NCI-H510A (cell line): ENCODE data around the gene GPX3.

Experiments used
- DNase-seq: peaks from one replicate; lab custom pipeline; 2025; lab: John Stamatoyannopoulos, UW

The GPX3 gene

DNA sequence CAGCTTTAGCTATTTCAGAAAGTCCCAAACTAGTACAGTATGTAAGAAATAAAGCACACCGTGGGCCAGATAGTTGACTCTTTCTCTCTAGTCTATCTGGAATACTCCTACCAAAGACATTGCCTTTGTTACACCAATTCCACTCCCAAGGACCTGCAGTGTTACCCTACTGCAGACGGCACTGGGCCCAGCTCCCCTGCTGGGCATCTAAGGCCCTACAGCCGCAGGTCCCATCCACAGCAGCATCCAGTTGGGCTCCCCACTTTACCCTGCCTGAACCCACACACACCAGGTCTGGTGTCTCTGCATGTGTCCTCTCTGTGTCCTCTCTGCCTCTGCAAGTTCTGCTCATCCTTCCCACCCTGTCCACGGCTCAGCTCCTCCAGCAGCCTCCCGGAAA lies 37.9 kb downstream of the GPX3 start:
- DNase-seq, result no peak

DNA sequence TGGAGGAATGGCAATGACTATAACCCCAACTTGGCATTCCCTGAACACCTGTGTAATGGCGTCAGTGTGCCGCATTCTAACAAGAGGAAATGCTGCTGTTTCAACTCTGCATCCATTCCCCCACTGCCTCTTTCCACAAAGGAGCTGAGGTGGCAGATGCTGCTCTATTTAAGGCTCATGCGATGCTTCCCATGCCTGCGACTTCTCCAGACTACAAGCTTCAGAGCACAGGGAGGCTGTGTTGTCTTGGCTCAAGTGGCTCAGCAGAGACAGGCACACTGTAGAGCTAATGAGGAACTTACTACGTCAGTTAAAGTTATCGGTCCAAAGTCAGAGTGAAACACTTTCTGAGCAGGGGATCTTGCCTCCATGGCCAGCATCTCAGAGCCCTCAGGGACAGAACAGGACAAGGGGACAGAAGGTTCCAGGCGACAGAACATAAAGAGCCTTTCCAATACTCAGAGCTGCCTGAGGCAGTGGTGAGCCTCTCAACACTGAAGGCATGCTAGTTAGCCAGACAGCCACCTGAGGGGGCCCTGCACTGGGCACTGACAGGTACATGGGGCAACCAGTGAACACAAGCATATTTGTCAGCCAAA lies 38.6 kb downstream of the GPX3 start:
- no peak for DNase-seq

DNA sequence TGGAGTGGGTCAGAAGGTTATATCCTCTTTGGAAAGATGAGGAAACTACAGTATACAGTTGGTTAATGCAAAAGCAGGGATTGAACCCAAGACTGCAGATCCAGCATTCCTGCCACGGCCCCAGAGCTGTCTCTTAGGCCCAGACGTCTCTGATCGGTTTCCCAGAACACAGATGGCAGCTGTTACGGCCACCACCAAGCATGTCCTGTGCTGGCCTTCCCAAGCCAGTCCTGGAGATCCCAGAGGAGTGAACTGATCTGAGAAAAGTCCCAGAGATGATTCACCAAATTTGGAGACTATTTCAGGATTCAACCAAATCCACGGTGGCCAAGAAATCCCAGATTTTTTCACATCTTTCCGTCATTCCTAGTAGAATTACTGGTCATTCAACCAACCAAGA lies 40.4 kb downstream of the GPX3 start:
- no peak for DNase-seq

DNA sequence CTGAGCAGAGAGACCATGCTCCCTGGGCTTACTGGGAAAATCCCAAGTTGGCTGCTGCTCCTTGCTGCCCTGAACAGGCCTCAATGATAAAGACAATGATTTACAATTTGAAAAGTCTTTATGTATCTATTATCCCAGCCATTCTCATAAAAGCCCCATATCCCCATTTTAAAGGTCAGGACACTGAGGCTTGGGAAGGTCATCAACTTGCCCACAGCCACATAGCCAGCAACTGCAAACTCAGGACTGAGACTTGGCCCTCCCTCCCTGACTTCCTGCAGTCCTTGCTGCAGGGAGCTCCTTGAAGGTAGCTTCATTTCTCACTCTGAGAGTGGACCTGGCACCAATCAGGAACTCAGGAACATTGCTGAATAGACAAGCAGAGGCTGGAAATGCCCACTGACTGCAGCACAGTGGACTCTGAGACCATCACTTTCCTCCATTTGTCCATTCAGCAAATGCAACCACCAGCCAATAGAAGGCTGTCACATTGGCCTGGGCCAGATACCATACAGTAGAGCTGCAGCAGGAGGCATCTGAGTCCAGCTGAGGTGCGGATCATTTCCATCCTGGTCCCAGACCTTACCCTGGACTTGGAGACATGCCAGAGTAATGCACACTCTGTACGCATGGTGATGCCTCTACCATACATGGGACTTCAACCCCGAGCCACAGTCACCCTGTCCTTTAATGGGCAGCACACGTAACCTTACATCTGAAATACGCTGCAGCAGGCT lies 42.2 kb downstream of the GPX3 start:
- DNase-seq, result no peak

DNA sequence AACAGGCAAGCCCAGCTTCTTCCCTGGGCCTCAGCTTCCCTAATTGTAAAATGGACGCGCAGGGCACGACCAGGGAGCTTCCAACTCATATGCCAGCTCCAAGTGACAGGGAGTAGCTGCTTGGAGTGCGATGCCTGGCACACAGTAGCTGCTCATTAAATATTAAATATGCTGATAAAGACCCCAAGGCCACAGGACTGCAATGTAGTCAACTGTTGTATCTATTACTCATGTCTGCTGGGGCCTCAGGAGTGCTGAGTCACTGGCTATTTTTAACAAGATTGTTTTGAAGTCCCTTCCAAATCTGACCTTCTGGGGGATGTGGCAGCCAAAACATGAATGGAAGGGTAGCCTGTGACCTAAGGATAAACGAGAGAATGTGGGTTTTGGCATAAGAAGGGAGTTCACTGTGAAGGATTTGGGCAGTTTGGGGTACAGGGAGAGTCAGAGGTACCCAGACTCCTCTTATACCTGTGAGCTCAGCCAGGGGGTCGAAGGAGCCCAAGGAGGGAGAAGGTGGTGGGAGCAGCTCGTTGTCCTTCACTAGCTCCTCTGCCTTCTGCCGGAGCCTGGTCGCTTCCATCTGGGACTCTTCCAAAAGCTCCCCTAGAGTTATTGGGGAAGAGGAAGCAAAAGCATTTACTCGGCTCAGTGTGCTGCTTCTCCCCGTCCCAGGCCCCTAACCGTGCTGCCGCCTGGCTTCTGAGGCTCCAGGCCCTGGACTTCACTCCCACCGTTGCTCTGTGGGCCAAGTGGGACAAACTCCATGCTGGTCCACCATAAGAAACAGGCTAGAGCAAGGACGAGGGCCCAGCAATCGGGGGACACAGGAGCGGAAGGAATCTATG lies 43.0 kb downstream of the GPX3 start:
- DNase-seq, result no peak

DNA sequence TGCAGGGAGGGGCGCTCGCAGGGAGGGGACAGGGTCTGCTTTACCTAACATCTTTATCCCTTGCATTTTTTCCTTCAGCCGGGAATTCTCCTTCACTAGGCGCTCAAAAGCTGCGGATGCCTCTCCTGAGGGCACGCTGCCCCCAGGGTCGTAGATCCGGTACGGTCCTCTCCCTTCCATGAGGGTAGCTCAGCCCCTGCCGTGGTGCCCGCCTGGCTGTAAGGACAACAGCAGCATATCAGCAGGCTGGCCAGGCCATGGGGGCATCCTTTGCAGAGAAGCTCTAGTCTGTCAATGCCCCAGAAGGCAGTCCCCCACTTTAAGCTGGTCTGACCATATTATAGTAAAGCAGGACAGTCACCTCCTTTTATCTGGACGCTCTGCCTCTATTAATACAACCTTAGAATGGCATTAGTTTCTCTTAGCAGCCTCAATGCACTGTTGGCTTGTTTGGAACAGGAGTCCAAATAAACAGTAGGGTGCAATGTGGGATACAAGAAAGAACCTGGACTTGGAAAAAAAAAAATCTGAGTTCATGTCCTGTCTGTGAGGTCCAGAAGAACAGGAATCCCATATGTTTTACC lies 44.6 kb downstream of the GPX3 start:
- DNase-seq, result no peak

DNA sequence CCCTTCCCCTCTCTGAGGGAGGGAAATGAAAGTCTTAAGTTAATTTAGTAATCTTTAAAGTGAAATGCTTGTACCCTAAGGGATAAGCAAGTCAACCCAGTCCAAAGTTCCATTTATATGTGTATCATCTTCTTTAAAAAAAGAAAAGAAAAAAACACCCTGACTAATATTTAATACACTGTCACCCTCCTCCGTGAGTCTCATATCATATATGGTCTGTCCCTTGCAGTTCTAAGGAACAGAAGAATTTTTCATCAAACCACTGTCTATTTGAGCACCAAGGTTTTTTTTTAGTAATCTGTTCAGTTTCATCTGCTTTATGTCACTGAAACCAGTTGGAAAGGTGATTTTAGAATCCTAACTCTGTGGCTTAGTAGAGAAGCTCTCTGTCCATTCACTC lies 45.2 kb downstream of the GPX3 start:
- no peak for DNase-seq

DNA sequence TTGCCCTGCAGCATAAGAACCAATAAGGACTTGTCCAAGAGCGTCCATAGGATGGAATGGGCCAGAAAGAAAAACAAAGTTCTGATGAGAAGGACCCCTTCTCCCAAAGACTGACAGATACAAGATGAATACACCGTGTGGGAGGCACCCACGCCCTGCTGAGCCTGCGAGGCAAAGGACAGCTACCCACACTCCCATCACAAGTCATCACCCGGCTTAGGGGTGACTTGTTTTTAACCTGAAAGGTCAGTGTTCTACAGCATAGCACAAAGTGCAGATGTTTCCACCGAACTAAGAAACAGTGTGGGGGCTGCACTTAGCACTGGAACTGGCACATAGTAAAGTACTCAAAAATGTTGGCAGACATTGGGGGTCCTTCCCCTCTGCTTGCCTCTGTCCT lies 46.5 kb downstream of the GPX3 start:
- DNase-seq, result no peak

DNA sequence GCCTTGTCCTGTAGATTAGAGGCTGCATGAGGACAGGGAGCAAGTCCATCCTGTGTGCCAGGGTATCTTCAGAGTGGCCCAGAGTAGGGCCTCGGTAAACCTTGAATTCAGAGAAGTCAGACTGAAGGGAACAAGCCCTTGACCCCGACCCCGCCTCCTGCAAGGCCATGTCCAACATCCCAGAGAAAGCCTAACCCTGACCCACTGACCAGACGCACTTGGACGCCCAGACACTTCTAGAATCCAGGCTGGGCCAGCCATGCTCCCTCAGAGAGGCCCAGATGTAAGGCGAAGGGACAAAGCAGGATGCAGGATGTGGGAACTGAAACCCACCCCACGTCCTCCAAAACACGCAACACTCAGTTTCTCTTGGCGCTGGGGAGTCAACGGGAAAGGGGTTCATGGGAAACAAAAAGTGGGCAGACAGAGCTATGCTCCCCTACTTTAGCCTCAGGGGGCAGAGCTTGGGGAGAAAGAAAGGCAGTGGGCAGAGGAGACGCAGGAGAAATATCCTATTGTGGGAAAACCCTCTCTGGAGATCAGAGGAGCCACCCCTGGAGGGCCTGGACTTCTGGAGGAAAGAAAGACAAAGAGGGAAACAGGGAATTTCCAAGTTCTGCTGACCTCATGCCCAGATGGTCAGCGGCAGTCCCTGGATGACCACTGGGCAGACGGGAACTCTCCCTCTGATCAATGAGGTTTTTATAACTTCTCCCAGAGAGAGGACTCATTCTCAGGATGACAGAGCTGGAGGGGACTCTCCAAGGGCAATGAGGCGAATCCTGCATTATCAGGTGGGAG lies 47.4 kb downstream of the GPX3 start:
- DNase-seq, result no peak

DNA sequence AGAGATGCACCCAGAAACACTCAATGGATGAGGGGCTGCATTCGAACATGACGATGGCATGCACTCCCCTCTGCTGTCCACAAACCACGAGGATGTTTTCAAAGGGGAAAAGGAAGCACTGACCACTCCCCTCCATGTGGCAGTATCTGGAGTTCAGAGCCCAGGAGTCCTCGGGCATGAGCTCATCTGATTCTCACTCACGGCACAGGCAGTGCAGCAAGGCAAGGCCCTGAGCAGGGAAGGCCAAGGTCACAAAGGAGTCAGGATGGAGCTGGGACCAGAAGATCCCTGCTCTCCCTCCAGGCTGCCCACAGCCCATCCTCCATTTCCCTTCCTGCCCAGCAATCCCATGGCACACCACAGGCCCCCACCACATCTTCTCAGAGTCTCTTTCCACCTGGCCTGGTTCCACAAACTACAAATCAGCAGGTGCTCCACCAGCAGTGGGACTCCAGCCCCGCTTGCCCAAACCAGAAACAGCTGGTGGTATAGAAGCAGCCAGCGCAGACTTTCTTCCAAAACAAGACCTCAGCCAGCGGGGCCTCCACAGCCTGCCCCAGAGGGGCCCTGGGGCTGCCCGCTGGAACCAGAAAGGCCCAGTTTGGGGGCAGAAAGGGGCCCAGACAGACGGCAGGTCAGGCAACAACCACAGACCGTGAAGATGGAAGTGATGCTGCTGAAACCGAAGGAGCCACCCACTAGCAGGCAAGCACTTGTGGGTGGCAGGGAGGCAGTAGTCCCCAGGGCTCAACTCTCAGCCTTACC lies 48.2 kb downstream of the GPX3 start:
- no peak for DNase-seq

DNA sequence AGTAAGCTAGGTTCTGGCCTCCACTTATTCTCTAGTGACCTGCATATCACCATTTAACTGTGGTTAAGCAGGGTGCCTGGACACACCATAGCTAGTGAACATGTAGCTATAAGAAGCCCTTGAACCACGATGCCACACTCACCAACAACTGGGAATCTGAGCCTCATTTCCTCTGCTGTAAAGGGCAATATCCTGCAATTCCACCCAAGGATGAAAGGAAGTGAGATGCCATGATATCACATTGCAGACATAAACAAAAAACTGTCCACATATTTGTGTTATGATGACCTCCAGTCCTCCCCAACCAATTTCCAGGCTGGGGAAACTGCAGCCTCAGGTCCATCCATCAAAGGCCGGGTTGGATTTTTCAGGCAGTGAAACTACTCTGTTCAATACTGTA lies 50.1 kb downstream of the GPX3 start:
- DNase-seq, result no peak

DNA sequence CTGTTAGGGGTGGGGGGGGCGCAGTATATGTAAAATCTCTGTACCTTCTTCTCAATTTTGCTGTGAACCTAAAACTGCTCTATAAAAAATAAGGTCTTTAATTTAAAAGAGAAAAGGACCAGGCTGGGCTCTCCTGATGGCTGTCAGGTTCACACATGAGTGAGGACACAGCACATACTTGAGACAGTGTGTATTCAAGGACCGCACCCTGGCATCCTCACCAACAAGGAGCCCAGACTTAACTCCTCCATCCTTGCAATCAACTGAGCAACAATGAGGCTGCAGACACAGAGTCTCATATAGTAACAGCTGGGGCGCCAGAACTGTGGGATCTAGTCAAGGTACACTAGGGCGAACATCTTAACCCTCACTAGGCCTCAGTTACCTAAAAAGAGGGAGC lies 50.6 kb downstream of the GPX3 start:
- DNase-seq, result no peak

DNA sequence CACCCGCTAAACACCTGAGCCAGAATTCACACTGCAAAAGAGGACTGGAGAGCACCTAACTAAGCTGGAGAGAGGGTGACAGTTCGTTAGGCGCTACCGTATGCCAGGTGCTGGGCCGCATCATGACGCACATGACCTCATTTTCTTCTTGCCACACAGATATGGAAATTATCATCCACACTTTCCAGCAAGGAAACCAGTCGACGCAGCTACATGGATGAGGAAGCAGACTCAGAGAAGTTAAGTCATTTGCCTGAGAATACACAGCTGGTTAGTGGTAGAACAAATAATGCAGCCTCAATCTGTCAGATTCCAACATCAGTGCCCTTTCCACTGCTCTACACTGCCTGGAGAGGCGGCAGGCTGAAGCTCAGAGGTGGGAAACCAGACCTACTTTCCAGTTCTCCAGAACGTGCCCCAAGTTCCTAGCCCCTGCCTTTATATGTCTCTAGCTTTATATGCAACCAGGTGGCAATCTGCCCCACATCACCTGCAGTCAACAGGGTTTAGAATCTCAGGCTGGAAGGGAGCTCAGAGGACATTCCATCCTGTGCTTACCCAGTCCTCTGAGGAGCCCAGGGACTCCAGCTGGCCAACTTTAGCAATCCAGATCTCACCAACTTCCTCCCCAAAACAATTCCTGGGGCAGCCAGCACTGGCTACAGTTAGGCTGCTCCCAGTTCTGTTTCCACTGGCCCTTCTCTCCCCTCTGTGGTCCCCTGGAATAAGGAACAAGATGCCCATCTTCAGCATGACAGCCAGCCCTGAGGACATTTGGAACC lies 51.6 kb downstream of the GPX3 start:
- no peak for DNase-seq

DNA sequence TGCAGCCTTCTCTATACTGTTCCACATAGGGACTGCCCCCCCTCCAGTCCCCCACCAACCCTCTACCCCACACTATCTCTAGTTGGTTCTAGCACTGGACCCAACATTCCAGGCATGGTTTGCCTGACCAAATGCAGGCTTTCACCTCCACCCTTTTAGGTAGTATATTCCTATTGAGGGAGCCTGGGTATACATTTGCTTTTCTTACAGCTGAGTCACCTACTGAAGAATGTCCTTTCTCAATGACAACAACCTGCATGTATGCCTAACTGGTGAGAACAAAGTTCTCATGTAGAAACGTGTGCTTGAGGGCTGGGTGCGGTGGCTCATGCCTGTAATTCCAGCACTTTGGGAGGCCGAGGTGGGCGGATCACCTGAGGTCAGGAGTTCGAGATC lies 52.2 kb downstream of the GPX3 start:
- DNase-seq, result no peak

DNA sequence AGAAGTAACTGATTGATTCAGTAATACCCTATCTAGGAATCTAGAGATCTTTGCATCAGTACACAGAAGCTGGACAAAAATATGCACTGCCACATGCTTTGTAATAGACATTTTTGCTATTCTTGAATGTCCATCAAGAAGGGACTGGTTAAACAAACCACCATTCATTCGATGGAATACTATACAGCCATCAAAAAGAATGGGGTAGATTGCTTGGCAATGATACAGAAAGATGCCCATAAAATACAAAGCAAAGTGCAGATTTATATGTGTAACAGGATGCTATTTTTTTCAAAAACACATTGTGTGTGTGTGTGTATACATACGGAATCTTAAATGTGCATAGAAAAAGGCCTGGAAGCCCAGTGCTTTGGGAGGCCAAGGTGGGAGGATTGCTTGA lies 52.9 kb downstream of the GPX3 start:
- no peak for DNase-seq

DNA sequence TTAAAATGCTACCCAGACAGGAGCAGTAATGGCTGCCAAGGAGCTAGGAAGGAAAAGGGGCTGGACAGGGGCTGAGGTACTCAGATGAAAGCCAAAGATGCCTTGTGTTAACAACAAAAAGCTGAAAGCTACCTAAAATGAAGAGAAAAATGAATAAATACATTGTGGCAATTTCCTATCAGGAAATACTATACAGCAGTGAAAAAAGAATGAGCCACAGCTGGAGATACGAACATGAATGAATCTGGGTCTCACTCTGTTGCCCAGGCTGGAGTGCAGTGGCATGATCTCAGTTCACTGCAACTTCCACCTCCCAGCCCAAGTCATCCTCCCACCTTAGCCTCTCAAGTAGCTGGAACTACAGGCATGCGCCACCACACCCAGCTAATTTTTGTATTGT lies 54.2 kb downstream of the GPX3 start:
- no peak for DNase-seq

DNA sequence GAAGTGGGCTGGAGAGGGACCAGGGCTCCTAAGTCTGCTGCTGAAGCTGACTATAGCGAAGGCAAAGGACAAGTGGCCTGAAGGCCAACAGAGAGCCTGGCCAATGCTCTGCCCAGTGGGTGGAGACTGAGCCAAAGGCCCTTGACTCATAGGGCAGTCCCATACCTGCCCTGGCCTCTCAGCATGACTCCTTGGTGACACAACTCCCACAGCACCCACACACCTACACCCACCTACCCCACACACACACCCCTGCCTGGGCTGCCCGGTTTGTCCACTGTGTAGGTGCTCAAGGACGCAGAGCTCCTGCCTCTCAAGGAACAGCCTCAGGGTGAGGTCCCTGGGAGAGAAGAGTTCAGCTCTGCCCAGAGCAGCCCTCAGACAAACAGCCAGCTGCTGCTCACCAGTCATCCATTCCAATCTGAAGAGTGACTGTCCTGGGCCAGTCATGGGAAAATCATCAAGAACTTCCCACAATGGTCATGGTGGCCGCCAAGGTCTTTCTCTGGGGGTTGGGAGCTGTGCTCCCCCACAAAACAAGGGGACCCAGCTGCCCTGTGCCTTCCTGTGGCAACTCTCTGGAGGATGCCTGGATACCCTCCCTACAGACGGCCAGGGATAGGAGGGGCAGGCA lies 55.4 kb downstream of the GPX3 start:
- no peak for DNase-seq

DNA sequence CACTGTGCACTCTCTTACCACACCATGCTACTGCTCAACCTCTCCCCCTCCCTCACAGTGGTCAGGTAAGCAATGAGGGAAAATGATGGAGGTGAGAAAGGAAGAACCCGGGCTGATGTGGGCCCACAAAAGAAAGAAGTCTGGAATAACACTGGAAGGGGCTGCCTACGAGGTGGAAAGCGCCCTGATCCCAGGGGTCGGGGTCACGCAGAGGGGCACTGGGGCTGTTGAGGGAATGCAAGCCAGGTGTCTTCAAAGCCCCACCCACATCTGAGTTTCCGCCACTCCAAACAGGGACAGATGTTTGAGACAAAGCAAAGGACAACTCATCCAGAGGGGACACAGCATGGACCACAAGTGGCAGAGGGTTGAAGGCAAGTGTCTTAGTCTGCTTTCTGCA lies 56.2 kb downstream of the GPX3 start:
- no peak for DNase-seq

DNA sequence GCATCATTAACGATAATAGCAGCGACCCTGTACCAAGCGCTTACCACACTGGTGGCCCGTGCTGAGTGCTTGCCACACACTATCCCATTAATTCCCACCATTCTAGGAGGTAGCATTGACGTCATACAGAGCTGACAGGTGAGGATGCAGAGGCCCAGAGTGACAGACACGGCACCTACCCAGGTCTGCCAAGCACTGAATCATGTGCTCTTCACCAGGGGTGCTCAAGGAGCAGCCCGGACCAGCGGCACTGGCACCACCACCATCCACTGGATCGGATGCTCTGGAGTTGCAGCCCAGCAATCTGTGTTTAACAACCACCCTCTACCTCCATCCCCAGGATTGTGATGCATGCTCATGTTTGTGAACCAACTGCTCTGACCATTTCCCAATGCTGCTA lies 57.0 kb downstream of the GPX3 start:
- no peak for DNase-seq

DNA sequence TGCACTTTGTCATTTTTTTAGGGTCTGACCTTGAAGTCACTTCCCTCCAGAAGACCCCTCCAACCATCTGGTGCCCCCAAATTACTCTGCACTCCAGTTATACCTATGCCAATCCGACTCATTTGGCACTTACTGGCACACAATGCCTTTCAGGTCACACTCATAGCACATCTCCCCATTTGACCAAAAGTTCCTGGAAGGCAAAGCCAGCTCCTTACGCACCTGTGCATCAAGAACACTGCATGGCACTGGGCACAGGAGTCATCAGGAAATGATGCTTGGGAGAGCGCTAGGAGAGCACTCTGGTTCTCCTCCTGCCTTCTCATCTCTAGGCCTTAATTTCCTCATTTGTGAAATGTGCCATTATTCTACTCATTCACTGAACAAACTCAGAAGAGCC lies 57.6 kb downstream of the GPX3 start:
- no peak for DNase-seq
